Measurements from ENCODE around the gene PRMT6.
A peak's percentile ranks its signal among the peaks of the same experiment; 100 is the strongest.

The PRMT6 gene

GRCh38 chr1:107018445-107018844 lies 38.0 kb upstream of the PRMT6 start:
- TF ChIP-seq EP300 (IDR thresholded peaks at IDR 0.05; ENCODE audit: borderline replicate concordance) (no peak), YY1 (IDR thresholded peaks at IDR 0.05; ENCODE audit: low read depth) (no peak), FOXM1 (IDR thresholded peaks at IDR 0.05; ENCODE audit: borderline replicate concordance, low read depth) (no peak), ZBTB7A (IDR thresholded peaks at IDR 0.05; ENCODE audit: low read depth) (no peak), CREB1 (IDR thresholded peaks at IDR 0.05; ENCODE audit: low read depth) (no peak), CEBPB (IDR thresholded peaks at IDR 0.05) (no peak), TEAD4 (IDR thresholded peaks at IDR 0.05) (no peak), NFIC (IDR thresholded peaks at IDR 0.05) (no peak)
- TF ChIP-seq, protein P1, sequence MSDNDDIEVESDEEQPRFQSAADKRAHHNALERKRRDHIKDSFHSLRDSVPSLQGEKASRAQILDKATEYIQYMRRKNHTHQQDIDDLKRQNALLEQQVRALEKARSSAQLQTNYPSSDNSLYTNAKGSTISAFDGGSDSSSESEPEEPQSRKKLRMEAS (IDR thresholded peaks at IDR 0.05), result no peak
- TF ChIP-seq, protein P2, sequence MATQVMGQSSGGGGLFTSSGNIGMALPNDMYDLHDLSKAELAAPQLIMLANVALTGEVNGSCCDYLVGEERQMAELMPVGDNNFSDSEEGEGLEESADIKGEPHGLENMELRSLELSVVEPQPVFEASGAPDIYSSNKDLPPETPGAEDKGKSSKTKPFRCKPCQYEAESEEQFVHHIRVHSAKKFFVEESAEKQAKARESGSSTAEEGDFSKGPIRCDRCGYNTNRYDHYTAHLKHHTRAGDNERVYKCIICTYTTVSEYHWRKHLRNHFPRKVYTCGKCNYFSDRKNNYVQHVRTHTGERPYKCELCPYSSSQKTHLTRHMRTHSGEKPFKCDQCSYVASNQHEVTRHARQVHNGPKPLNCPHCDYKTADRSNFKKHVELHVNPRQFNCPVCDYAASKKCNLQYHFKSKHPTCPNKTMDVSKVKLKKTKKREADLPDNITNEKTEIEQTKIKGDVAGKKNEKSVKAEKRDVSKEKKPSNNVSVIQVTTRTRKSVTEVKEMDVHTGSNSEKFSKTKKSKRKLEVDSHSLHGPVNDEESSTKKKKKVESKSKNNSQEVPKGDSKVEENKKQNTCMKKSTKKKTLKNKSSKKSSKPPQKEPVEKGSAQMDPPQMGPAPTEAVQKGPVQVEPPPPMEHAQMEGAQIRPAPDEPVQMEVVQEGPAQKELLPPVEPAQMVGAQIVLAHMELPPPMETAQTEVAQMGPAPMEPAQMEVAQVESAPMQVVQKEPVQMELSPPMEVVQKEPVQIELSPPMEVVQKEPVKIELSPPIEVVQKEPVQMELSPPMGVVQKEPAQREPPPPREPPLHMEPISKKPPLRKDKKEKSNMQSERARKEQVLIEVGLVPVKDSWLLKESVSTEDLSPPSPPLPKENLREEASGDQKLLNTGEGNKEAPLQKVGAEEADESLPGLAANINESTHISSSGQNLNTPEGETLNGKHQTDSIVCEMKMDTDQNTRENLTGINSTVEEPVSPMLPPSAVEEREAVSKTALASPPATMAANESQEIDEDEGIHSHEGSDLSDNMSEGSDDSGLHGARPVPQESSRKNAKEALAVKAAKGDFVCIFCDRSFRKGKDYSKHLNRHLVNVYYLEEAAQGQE (IDR thresholded peaks at IDR 0.05; ENCODE audit: low read depth), result no peak

- TF ChIP-seq EP300 (IDR thresholded peaks at IDR 0.05; ENCODE audit: borderline replicate concordance) (no peak), TAF1 (IDR thresholded peaks at IDR 0.05; ENCODE audit: low read depth) (no peak), YY1 (IDR thresholded peaks at IDR 0.05; ENCODE audit: low read depth) (no peak), TCF12 (IDR thresholded peaks at IDR 0.05; ENCODE audit: low read depth) (no peak), USF1 (IDR thresholded peaks at IDR 0.05) (no peak), CREB1 (IDR thresholded peaks at IDR 0.05; ENCODE audit: low read depth) (no peak), RAD21 (IDR thresholded peaks at IDR 0.05; ENCODE audit: low read depth) (no peak), ZBTB7A (IDR thresholded peaks at IDR 0.05; ENCODE audit: low read depth) (no peak), NFIC (IDR thresholded peaks at IDR 0.05) (no peak), TEAD4 (IDR thresholded peaks at IDR 0.05) (no peak)
- TF ChIP-seq, protein P1 (IDR thresholded peaks at IDR 0.05), result no peak
Measured at GRCh38 chr1:107019166-107019565, 37.3 kb upstream of the PRMT6 start.

GRCh38 chr1:107047602-107048001 lies 8.9 kb upstream of the PRMT6 start:
- 0 out of 2 replicates have a peak, but pooled peaks have one; percentile 5 for TF ChIP-seq RAD21 (IDR thresholded peaks at IDR 0.05; ENCODE audit: low read depth)
- TF ChIP-seq NFIC (IDR thresholded peaks at IDR 0.05), result no peak
- TF ChIP-seq USF1 (IDR thresholded peaks at IDR 0.05), result no peak

DNA sequence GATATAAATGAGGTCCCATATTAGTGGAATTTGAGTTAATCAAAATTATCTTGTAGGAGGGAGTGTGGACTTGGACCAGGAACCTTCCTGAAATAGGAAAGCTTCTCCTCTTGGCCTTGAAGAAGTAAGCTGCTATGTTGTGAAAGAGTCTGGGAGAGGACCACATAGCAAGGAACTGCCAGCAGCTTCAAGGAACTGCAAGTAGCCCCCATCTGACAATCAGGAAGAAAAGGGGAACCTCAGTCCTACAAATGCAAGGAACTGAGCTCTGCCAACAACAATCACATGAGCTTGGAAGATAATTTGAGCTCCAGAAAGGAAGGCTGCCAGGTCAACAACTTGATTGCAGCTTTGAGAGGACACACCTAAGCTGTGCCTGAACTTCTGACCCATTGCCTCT lies 8.2 kb upstream of the PRMT6 start:
- no peak for TF ChIP-seq RAD21 (IDR thresholded peaks at IDR 0.05; ENCODE audit: low read depth)
- no peak for TF ChIP-seq TEAD4 (IDR thresholded peaks at IDR 0.05)
- no peak for TF ChIP-seq YY1 (IDR thresholded peaks at IDR 0.05; ENCODE audit: low read depth)
- TF ChIP-seq CREB1 (IDR thresholded peaks at IDR 0.05; ENCODE audit: low read depth), result no peak
- no peak for TF ChIP-seq FOXM1 (IDR thresholded peaks at IDR 0.05; ENCODE audit: borderline replicate concordance, low read depth)
- TF ChIP-seq, protein P1 (IDR thresholded peaks at IDR 0.05), result no peak
- TF ChIP-seq CEBPB (IDR thresholded peaks at IDR 0.05), result no peak
- TF ChIP-seq, protein P2 (IDR thresholded peaks at IDR 0.05; ENCODE audit: low read depth), result no peak
- TF ChIP-seq ZBTB7A (IDR thresholded peaks at IDR 0.05; ENCODE audit: low read depth), result no peak
- no peak for TF ChIP-seq USF1 (IDR thresholded peaks at IDR 0.05)
- no peak for TF ChIP-seq TCF12 (IDR thresholded peaks at IDR 0.05; ENCODE audit: low read depth)
- TF ChIP-seq TAF1 (IDR thresholded peaks at IDR 0.05; ENCODE audit: low read depth), result no peak

DNA sequence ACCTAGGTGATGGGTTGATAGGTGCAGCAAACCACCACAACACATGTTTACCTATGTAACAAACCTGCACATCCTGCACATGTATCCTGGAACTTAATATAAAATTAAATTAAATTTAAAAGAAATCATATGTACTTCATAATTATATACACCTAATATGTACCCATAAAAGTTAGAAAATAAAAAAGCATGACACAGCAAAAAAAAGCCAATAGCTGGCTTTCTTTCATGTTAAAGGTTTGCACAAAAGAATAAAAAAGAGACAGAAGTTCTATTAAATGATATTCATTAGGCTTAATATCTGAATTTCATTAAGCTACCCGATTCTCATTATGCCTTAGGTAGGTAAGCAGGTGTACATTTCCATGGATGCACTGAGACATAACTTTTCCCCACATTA lies 5.2 kb upstream of the PRMT6 start:
- TF ChIP-seq CREB1 (IDR thresholded peaks at IDR 0.05; ENCODE audit: low read depth) (no peak), TAF1 (IDR thresholded peaks at IDR 0.05; ENCODE audit: low read depth) (no peak), CEBPB (IDR thresholded peaks at IDR 0.05) (no peak), FOXM1 (IDR thresholded peaks at IDR 0.05; ENCODE audit: borderline replicate concordance, low read depth) (no peak), TEAD4 (IDR thresholded peaks at IDR 0.05) (no peak), USF1 (IDR thresholded peaks at IDR 0.05) (no peak), RAD21 (IDR thresholded peaks at IDR 0.05; ENCODE audit: low read depth) (no peak), YY1 (IDR thresholded peaks at IDR 0.05; ENCODE audit: low read depth) (no peak)
- TF ChIP-seq, protein P2 (IDR thresholded peaks at IDR 0.05; ENCODE audit: low read depth), result no peak

All from Ishikawa (cell line).